Measurements from ENCODE around the gene ZFR2. TPM values are rescaled to one million over a fixed set of nuclear protein-coding genes. Genes with fewer than 3 reads are reported as not detected.
"Not testable (repeated sequence)": the region's sequence is repeated elsewhere in the genome, so short reads cannot be mapped to it uniquely, and the experiment has no call there.

The ZFR2 gene
- total RNA-seq, 2 experiments from 2014 or later = 0.28 to 0.35 TPM

GRCh38 chr19:3765121-3765520, 103.7 kb downstream of the ZFR2 start:
- Mint-ChIP-seq H3K36me3 (ENCODE audit: low read depth) (peaks cover 26% of the 10 kb centered on the region), H3K4me3 (no peak overlapping the region), H3K4me1 (peaks cover 38% of the 10 kb centered on the region), H3K9me3 (no peaks in the 10 kb centered on the region), H3K27me3 (no peaks in the 10 kb centered on the region), H3K27ac (no peak overlapping the region)
- ChIA-PET CTCF (interaction anchor here (3.4 kb wide), 1 partner anchor 57 kb away, joined by 35 read pairs; no protein-coding TSS in a partner anchor), POLR2A (interaction anchor here (2.2 kb wide), 1 partner anchor 10 kb away, joined by 5 read pairs; no protein-coding TSS in a partner anchor)
- DNase-seq = no peak

GRCh38 chr19:3762501-3763459, 106.1 kb downstream of the ZFR2 start, which contains the start of gene MRPL54:
Gene MRPL54, plus strand, starts transcription at chr19:3762682. Its CDS starts 19 bp downstream, at chr19:3762701.
- no peaks in the 10 kb centered on the region for H3K9me3 Mint-ChIP-seq
- no peaks in the 10 kb centered on the region for H3K27me3 Mint-ChIP-seq
- peaks cover 34% of the 10 kb centered on the region for H3K36me3 Mint-ChIP-seq (ENCODE audit: low read depth)
- H3K4me1 Mint-ChIP-seq = peaks cover 45% of the 10 kb centered on the region
- H3K27ac Mint-ChIP-seq = peak within 1 kb of the TSS; percentile 98
- ChIA-PET CTCF (interaction anchor here (0.5 to 3.4 kb wide), 26 partner anchors 8 to 1028 kb away, joined by 3 to 35 read pairs (median 4); partner anchors contain the start of genes FEM1A, PIP5K1C and RAX2), POLR2A (interaction anchor here (0.8 to 3.8 kb wide), 23 partner anchors 8 to 708 kb away, joined by 3 to 53 read pairs (median 6); partner anchors contain the start of genes DAPK3, EEF2, RAX2 and YJU2)
- DNase-seq = peak; percentile 100
- peak within 1 kb of the TSS; percentile 90 for H3K4me3 Mint-ChIP-seq

GRCh38 chr19:3762130-3762473, 106.7 kb downstream of the ZFR2 start:
- POLR2A ChIA-PET = interaction anchor here (0.8 to 3.8 kb wide), 21 partner anchors 9 to 709 kb away, joined by 3 to 53 read pairs (median 6); partner anchors contain the start of genes DAPK3, EEF2, RAX2 and YJU2
- peaks cover 42% of the 10 kb centered on the region for H3K4me1 Mint-ChIP-seq

GRCh38 chr19:3761382-3762129, 107.3 kb downstream of the ZFR2 start, which contains the start of gene APBA3:
Gene APBA3, minus strand, starts transcription at chr19:3761692. Its CDS starts 1,428 bp downstream, at chr19:3760264.
- H3K36me3 Mint-ChIP-seq (ENCODE audit: low read depth) = peaks cover 33% of the 10 kb centered on the region
- peak; percentile 96 for DNase-seq
- ChIA-PET POLR2A (interaction anchor here (0.6 to 3.8 kb wide), 18 partner anchors 10 to 710 kb away, joined by 3 to 53 read pairs (median 5); partner anchors contain the start of genes DAPK3, EEF2, RAX2 and YJU2), CTCF (interaction anchor here (0.7 to 3.4 kb wide), 13 partner anchors 9 to 227 kb away, joined by 3 to 35 read pairs (median 4); no protein-coding TSS in a partner anchor)
- no peaks in the 10 kb centered on the region for H3K9me3 Mint-ChIP-seq
- H3K4me3 Mint-ChIP-seq = peak within 1 kb of the TSS; percentile 90
- peak within 1 kb of the TSS; percentile 98 for H3K27ac Mint-ChIP-seq
- no peaks in the 10 kb centered on the region for H3K27me3 Mint-ChIP-seq
- peaks cover 42% of the 10 kb centered on the region for H3K4me1 Mint-ChIP-seq

More at GRCh38 chr19:3762130-3762473, 106.7 kb downstream of the ZFR2 start:
- no peak for DNase-seq
- Mint-ChIP-seq H3K27me3 (no peaks in the 10 kb centered on the region), H3K4me3 (peak overlapping the region; percentile 90), H3K27ac (peak overlapping the region; percentile 98), H3K36me3 (ENCODE audit: low read depth) (peaks cover 31% of the 10 kb centered on the region), H3K9me3 (no peaks in the 10 kb centered on the region)
- CTCF ChIA-PET = interaction anchor here (0.8 to 3.4 kb wide), 17 partner anchors 9 to 1029 kb away, joined by 3 to 35 read pairs (median 5); partner anchors contain the start of genes FEM1A, PIP5K1C and RAX2

- Mint-ChIP-seq H3K27ac (peak overlapping the region; percentile 94), H3K9me3 (no peaks in the 10 kb centered on the region), H3K4me1 (peaks cover 37% of the 10 kb centered on the region), H3K27me3 (no peaks in the 10 kb centered on the region), H3K36me3 (ENCODE audit: low read depth) (peaks cover 28% of the 10 kb centered on the region), H3K4me3 (peak overlapping the region; percentile 90)
- DNase-seq = peak; percentile 43
- POLR2A ChIA-PET = interaction anchor here (0.6 to 3.8 kb wide), 9 partner anchors 10 to 514 kb away, joined by 3 to 53 read pairs (median 5); partner anchors contain the start of genes EEF2 and RAX2
- CTCF ChIA-PET = interaction anchor here (0.7 to 1.5 kb wide), 4 partner anchors 9 to 61 kb away, joined by 3 to 9 read pairs (median 4); no protein-coding TSS in a partner anchor
These were observed 107.9 kb downstream of the ZFR2 start for GRCh38 chr19:3760871-3761361.

- Mint-ChIP-seq H3K9me3 (no peaks in the 10 kb centered on the region), H3K4me3 (peak overlapping the region; percentile 90), H3K4me1 (peaks cover 45% of the 10 kb centered on the region), H3K36me3 (ENCODE audit: low read depth) (peaks cover 34% of the 10 kb centered on the region), H3K27ac (no peak overlapping the region), H3K27me3 (no peaks in the 10 kb centered on the region)
- ChIA-PET POLR2A (interaction anchor here (1.0 to 1.6 kb wide), 4 partner anchors 16 to 226 kb away, joined by 3 to 5 read pairs (median 4); partner anchors contain the start of gene EEF2), CTCF (interaction anchor here (1.9 kb wide), 1 partner anchor 63 kb away, joined by 5 read pairs; no protein-coding TSS in a partner anchor)
- DNase-seq = no peak
These were observed 109.2 kb downstream of the ZFR2 start for GRCh38 chr19:3759482-3760254.

- not testable (repeated sequence) for H3K27me3 Mint-ChIP-seq
- H3K36me3 Mint-ChIP-seq (ENCODE audit: low read depth) = peaks cover 37% of the 10 kb centered on the region
These were observed 110.5 kb downstream of the ZFR2 start for GRCh38 chr19:3758297-3758696.

GRCh38 chr19:3757705-3758104, 111.1 kb downstream of the ZFR2 start:
- H3K27me3 Mint-ChIP-seq, POLR2A ChIA-PET, H3K27ac Mint-ChIP-seq, DNase-seq, H3K9me3 Mint-ChIP-seq, H3K4me3 Mint-ChIP-seq: not testable (repeated sequence)
- CTCF ChIA-PET = interaction anchor here (1.9 kb wide), 1 partner anchor 65 kb away, joined by 5 read pairs; no protein-coding TSS in a partner anchor
- Mint-ChIP-seq H3K36me3 (ENCODE audit: low read depth) (peaks cover 35% of the 10 kb centered on the region), H3K4me1 (peaks cover 39% of the 10 kb centered on the region)

More at GRCh38 chr19:3758297-3758696, 110.5 kb downstream of the ZFR2 start:
- DNase-seq, H3K9me3 Mint-ChIP-seq, H3K27ac Mint-ChIP-seq, H3K4me3 Mint-ChIP-seq: not testable (repeated sequence)
- peaks cover 44% of the 10 kb centered on the region for H3K4me1 Mint-ChIP-seq
- CTCF ChIA-PET = interaction anchor here (1.9 kb wide), 1 partner anchor 64 kb away, joined by 5 read pairs; no protein-coding TSS in a partner anchor
- POLR2A ChIA-PET = interaction anchor here (1.3 kb wide), 1 partner anchor 64 kb away, joined by 4 read pairs; no protein-coding TSS in a partner anchor

Other genes with a start within 250 kb of the ZFR2 start
- gene CACTIN, start 242.2 kb downstream of the ZFR2 start, total RNA-seq = 10 to 100 TPM; 20.5 to 21.6 TPM
- 10 to 100 TPM; 18.3 to 19.6 TPM for gene PIP5K1C, start 168.6 kb downstream of the ZFR2 start, total RNA-seq
- 1 to 10 TPM; 1.4 to 1.7 TPM for gene TJP3, start 160.7 kb downstream of the ZFR2 start, total RNA-seq
- gene APBA3, start 107.3 kb downstream of the ZFR2 start, total RNA-seq = 10 to 100 TPM; 55.8 to 64.7 TPM
- 10 to 100 TPM; 71.5 to 75.8 TPM for gene MRPL54, start 106.4 kb downstream of the ZFR2 start, total RNA-seq
- not detected for gene RAX2, start 96.8 kb downstream of the ZFR2 start, total RNA-seq
- gene MATK, start 82.7 kb downstream of the ZFR2 start, total RNA-seq = 10 to 100 TPM; 13.9 to 15.9 TPM
- not detected for gene ATCAY, start 11.6 kb upstream of the ZFR2 start, total RNA-seq
- gene NMRK2, start 64.0 kb upstream of the ZFR2 start, total RNA-seq = not detected
- 10 to 100 TPM; 41.3 to 42.7 TPM for gene DAPK3, start 102.1 kb upstream of the ZFR2 start, total RNA-seq
- 1,000 to 10,000 TPM; 1,543 to 1,592 TPM for gene EEF2, start 116.4 kb upstream of the ZFR2 start, total RNA-seq
- gene PIAS4, start 138.7 kb upstream of the ZFR2 start, total RNA-seq = 10 to 100 TPM; 28.6 to 33.2 TPM
- 10 to 100 TPM; 53.1 to 53.5 TPM for gene ZBTB7A, start 197.9 kb upstream of the ZFR2 start, total RNA-seq

Data from activated CD4-positive, alpha-beta memory T cell treated with anti-CD3 and anti-CD28 coated beads, Interleukin-2, amount 10 ng/mL, durations not matched to agents 7 days and 5 days (primary cell).